H9 (cell line): ENCODE results near the gene MAMDC4. TPM values are rescaled to one million over a fixed set of nuclear protein-coding genes. Genes with fewer than 3 reads are reported as not detected.

ENCODE experiments used
- DNase-seq: peaks from one replicate; pipeline ENCODE4 v3.0.0-alpha.2; 2017
- H2AFZ ChIP-seq: one replicate; pipeline ENCODE4 v1.6.1; 2013; ENCODE audit warnings: mild to moderate bottlenecking, low read length, control low read depth, moderate library complexity
- H2AK5ac ChIP-seq: 2 replicates; pipeline ENCODE4 v1.6.1; 2013; ENCODE audit warnings: low read length, control low read depth, mixed read lengths; ENCODE audit not compliant: insufficient read length
- H2BK120ac ChIP-seq: one replicate; pipeline ENCODE4 v1.6.1; 2013; ENCODE audit warnings: low read depth, mild to moderate bottlenecking, low read length, control low read depth, inconsistent platforms; ENCODE audit not compliant: poor library complexity, severe bottlenecking
- H2BK12ac ChIP-seq: 2 replicates; pipeline ENCODE4 v1.6.1; 2013; ENCODE audit warnings: low read length, control low read depth, mixed read lengths, low read depth; ENCODE audit not compliant: insufficient read length
- H2BK15ac ChIP-seq: 2 replicates; pipeline ENCODE4 v1.6.1; 2013; ENCODE audit warnings: low read depth, low read length, control low read depth
- H2BK20ac ChIP-seq: one replicate; pipeline ENCODE4 v1.6.1; 2013; ENCODE audit warnings: low read depth, mild to moderate bottlenecking, low read length, control low read depth, inconsistent platforms; ENCODE audit not compliant: poor library complexity, severe bottlenecking
- H2BK5ac ChIP-seq: 2 replicates; pipeline ENCODE4 v1.6.1; 2013; ENCODE audit warnings: low read length, control low read depth, mixed read lengths; ENCODE audit not compliant: insufficient read length
- H3K14ac ChIP-seq: 2 replicates; pipeline ENCODE4 v1.6.1; 2013; ENCODE audit warnings: low read length, control low read depth; ENCODE audit not compliant: insufficient read depth
- H3K18ac ChIP-seq: 2 replicates; pipeline ENCODE4 v1.6.1; 2013; ENCODE audit warnings: low read depth, mild to moderate bottlenecking, mixed read lengths, low read length, control low read depth; ENCODE audit not compliant: insufficient read length
- H3K23ac ChIP-seq: 2 replicates; pipeline ENCODE4 v1.6.1; 2013; ENCODE audit warnings: low read length, control low read depth, mixed read lengths, low read depth; ENCODE audit not compliant: insufficient read length
- H3K23me2 ChIP-seq: 2 replicates; pipeline ENCODE4 v1.6.1; 2013; ENCODE audit warnings: low read depth, mild to moderate bottlenecking, mixed read lengths, low read length, control low read depth; ENCODE audit not compliant: insufficient read length, poor library complexity, severe bottlenecking
- H3K27ac ChIP-seq: 2 replicates; pipeline ENCODE4 v1.5.1; 2013; ENCODE audit warnings: low read length, control low read depth, mixed read lengths, low read depth; ENCODE audit not compliant: insufficient read length
- H3K27me3 ChIP-seq: 2 replicates; pipeline ENCODE4 v1.6.1; 2013; ENCODE audit warnings: low read length, control low read depth, inconsistent platforms; ENCODE audit not compliant: insufficient read depth
- H3K4ac ChIP-seq: 2 replicates; pipeline ENCODE4 v1.6.1; 2013; ENCODE audit warnings: low read depth, mild to moderate bottlenecking, control low read depth, inconsistent platforms, low read length, moderate library complexity
- H3K4me1 ChIP-seq: 2 replicates; pipeline ENCODE4 v1.6.1; 2013; ENCODE audit warnings: low read length, control low read depth, inconsistent platforms; ENCODE audit not compliant: insufficient read depth
- H3K4me2 ChIP-seq: 2 replicates; pipeline ENCODE4 v1.6.1; 2013; ENCODE audit warnings: low read length, control low read depth, mixed read lengths; ENCODE audit not compliant: insufficient read length, insufficient read depth
- H3K56ac ChIP-seq: 2 replicates; pipeline ENCODE4 v1.6.1; 2013; ENCODE audit warnings: low read depth, mild to moderate bottlenecking, mixed read lengths, low read length, control low read depth; ENCODE audit not compliant: insufficient read length
- H3K79me1 ChIP-seq: 2 replicates; pipeline ENCODE4 v1.6.1; 2013; ENCODE audit warnings: low read depth, mild to moderate bottlenecking, moderate library complexity, low read length, control low read depth, inconsistent platforms; ENCODE audit not compliant: insufficient read depth, poor library complexity, severe bottlenecking
- H3K79me2 ChIP-seq: 2 replicates; pipeline ENCODE4 v1.6.1; 2013; ENCODE audit warnings: low read length, control low read depth, inconsistent platforms; ENCODE audit not compliant: insufficient read depth
- H3K9ac ChIP-seq: 2 replicates; pipeline ENCODE4 v1.6.1; 2013; ENCODE audit warnings: low read length, control low read depth, mixed read lengths; ENCODE audit not compliant: insufficient read length; ENCODE audit errors: extremely low read depth
- H3K9me3 ChIP-seq: one replicate; pipeline ENCODE4 v1.6.1; 2013; ENCODE audit warnings: low read depth, low read length, inconsistent platforms; ENCODE audit not compliant: control insufficient read depth
- H3T11ph ChIP-seq: one replicate; pipeline ENCODE4 v1.6.1; 2013; ENCODE audit warnings: mild to moderate bottlenecking, low read length, control low read depth, inconsistent platforms
- H4K20me1 ChIP-seq: one replicate; pipeline ENCODE4 v1.6.1; 2013; ENCODE audit not compliant: control insufficient read depth, insufficient read length, insufficient read depth
- H4K5ac ChIP-seq: 2 replicates; pipeline ENCODE4 v1.6.1; 2013; ENCODE audit warnings: low read depth, mild to moderate bottlenecking, mixed read lengths, low read length, control low read depth; ENCODE audit not compliant: insufficient read length
- H4K8ac ChIP-seq: replicated peaks from 2 replicates; pipeline ENCODE4 v1.6.1; 2013; ENCODE audit warnings: low read length, control low read depth, mixed read lengths, low read depth; ENCODE audit not compliant: insufficient read length
- H4K91ac ChIP-seq: 2 replicates; pipeline ENCODE4 v1.6.1; 2013; ENCODE audit warnings: low read depth, mild to moderate bottlenecking, moderate library complexity, mixed read lengths, low read length, control low read depth; ENCODE audit not compliant: insufficient read length
- H3K27ac Mint-ChIP-seq, 3 experiments: 2 replicates in 2 of 3; 3 replicates in 1 of 3; pipeline ENCODE4 v1.8.0; 2020 to 2021; ENCODE audit warnings: mixed read lengths in 3 of 3, mild to moderate bottlenecking in 1 of 3, moderate library complexity in 1 of 3
- H3K27me3 Mint-ChIP-seq: 2 replicates; pipeline ENCODE4 v1.8.0; 2021; ENCODE audit warnings: low read depth, mild to moderate bottlenecking, moderate library complexity, mixed read lengths
- H3K36me3 Mint-ChIP-seq, 3 experiments: 2 replicates in 2 of 3; 3 replicates in 1 of 3; pipeline ENCODE4 v1.8.0; 2020 to 2021; ENCODE audit warnings: low read depth in 3 of 3, mixed read lengths in 3 of 3; ENCODE audit not compliant: insufficient read depth in 1 of 3
- H3K4me1 Mint-ChIP-seq, 2 experiments: 2 replicates each; pipeline ENCODE4 v1.8.0; 2020; ENCODE audit warnings: mixed read lengths in 2 of 2
- H3K4me3 Mint-ChIP-seq, 2 experiments: 2 replicates in 1 of 2; 3 replicates in 1 of 2; pipeline ENCODE4 v1.8.0; 2020 to 2021; ENCODE audit warnings: mild to moderate bottlenecking in 2 of 2, mixed read lengths in 2 of 2, moderate library complexity in 1 of 2
- H3K9me3 Mint-ChIP-seq, 2 experiments: 2 replicates in 1 of 2; 3 replicates in 1 of 2; pipeline ENCODE4 v1.8.0; 2020; ENCODE audit warnings: mild to moderate bottlenecking in 2 of 2, mixed read lengths in 2 of 2, moderate library complexity in 1 of 2
- WGBS: extraction: QIAGEN DNeasy Blood & Tissue Kit; methylation state at CpG from one replicate; pipeline ENCODE4 v1.1.7; 2013; ENCODE audit warnings: missing lambda C conversion rate, low lambda C conversion rate, mixed read lengths; ENCODE audit not compliant: insufficient read length; ENCODE audit errors: extremely low coverage; 5-methylcytosine and 5-hydroxymethylcytosine counted together
- total RNA-seq: library from RNA; stranded (reverse); gene quantifications from 2 replicates; pipeline ENCODE4 v1.2.1, GENCODE V29; 2021
- TF ChIP-seq, protein P1 (sequence below): fragments of 200-600 bp; sonication (generic); conservative IDR thresholded peaks from 3 replicates; pipeline ENCODE4 v1.8.0; 2021; ENCODE audit warnings: antibody characterized with exemption, mild to moderate bottlenecking

The MAMDC4 gene
- total RNA-seq, 1 experiment from 2014 or later = 9.2 TPM

- peak overlapping the region in 1 of 3 experiments; percentile 46; a peak in 1 of 7 replicates for H3K27ac Mint-ChIP-seq
- H3K9ac ChIP-seq = no peak overlapping the region
- H4K5ac ChIP-seq = no peak overlapping the region
Measured at GRCh38 chr9:136835162-136835931, 16.8 kb upstream of the MAMDC4 start.

More at GRCh38 chr9:136835162-136835931, 16.8 kb upstream of the MAMDC4 start:
- Mint-ChIP-seq H3K9me3 (no peaks in the 10 kb centered on the region), H3K36me3 (peaks cover 8 to 42% (median 42%) of the 10 kb centered on the region in 3 experiments), H3K27me3 (peaks cover 5% of the 10 kb centered on the region; the same call in 1 of the 2 replicates), H3K4me1 (peaks cover 5 to 7% of the 10 kb centered on the region in 2 experiments), H3K4me3 (no peak overlapping the region)
- no peak for DNase-seq
- Histone ChIP-seq H3K4me2 (no peak overlapping the region), H3T11ph (no peak overlapping the region), H3K27ac (no peak overlapping the region), H3K27me3 (no peaks in the 10 kb centered on the region), H3K23me2 (no peaks in the 10 kb centered on the region), H3K9me3 (no peaks in the 10 kb centered on the region), H3K4ac (no peak overlapping the region), H2AFZ (no peak overlapping the region), H2BK120ac (no peak overlapping the region), H3K79me2 (no peaks in the 10 kb centered on the region), H2BK5ac (no peak overlapping the region), H4K8ac (no peak overlapping the region), H4K20me1 (no peaks in the 10 kb centered on the region), H2BK20ac (no peak overlapping the region), H3K23ac (no peak overlapping the region), H3K79me1 (no peaks in the 10 kb centered on the region), H3K18ac (no peak overlapping the region), H3K56ac (no peak overlapping the region), H3K14ac (no peak overlapping the region; the same call in 1 of the 2 replicates), H2BK15ac (no peak overlapping the region), H4K91ac (no peak overlapping the region), H2AK5ac (no peak overlapping the region), H3K4me1 (peaks cover 2% of the 10 kb centered on the region; the same call in 1 of the 2 replicates), H2BK12ac (no peak overlapping the region)
- no CpG with 5 or more reads among the region's 36 CpGs for WGBS
- TF ChIP-seq, protein P1, sequence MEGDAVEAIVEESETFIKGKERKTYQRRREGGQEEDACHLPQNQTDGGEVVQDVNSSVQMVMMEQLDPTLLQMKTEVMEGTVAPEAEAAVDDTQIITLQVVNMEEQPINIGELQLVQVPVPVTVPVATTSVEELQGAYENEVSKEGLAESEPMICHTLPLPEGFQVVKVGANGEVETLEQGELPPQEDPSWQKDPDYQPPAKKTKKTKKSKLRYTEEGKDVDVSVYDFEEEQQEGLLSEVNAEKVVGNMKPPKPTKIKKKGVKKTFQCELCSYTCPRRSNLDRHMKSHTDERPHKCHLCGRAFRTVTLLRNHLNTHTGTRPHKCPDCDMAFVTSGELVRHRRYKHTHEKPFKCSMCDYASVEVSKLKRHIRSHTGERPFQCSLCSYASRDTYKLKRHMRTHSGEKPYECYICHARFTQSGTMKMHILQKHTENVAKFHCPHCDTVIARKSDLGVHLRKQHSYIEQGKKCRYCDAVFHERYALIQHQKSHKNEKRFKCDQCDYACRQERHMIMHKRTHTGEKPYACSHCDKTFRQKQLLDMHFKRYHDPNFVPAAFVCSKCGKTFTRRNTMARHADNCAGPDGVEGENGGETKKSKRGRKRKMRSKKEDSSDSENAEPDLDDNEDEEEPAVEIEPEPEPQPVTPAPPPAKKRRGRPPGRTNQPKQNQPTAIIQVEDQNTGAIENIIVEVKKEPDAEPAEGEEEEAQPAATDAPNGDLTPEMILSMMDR = no peak
